ENCODE data around the gene EMC10.

The EMC10 gene

DNA sequence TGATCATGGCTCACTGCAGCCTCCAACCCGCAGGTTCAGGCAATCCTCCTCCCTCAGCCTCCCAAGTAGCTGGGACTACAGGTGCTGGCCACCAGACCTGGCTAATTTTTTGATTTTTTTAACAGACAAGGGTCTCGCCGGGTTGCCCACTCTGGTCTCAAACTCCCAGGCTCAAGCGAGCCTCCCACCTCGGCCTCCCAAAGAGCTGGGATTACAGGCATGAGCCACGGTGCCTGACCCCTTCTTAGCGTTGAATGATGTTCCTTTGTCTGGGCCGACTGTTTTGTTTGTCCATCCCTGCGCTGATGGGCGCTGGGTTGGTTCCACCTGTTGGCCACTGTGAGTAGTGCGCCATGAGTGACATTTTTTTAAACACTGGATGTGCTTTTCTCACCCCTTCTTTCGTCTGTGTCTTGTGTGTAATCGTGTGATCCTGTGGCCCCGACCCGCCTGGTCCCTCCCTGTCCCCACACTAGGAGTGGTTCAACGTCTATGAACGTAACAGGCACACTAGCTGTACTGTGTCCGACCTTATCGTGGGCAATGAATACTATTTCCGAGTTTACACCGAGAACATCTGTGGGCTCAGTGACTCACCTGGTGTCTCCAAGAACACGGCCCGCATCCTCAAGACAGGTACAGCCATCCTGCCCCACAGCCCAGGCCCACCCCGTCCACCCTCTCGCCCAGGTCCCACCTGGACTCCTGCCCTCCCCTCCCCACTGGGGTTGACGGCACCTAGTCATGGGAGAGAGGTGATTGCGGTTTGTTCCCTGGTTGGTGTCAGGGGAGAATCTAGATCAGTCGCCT, 15.0 kb upstream of the EMC10 start:
- H3K4me3 ChIP-seq (ENCODE audit: low read length), result no peak overlapping the region
- TF ChIP-seq, protein P1, sequence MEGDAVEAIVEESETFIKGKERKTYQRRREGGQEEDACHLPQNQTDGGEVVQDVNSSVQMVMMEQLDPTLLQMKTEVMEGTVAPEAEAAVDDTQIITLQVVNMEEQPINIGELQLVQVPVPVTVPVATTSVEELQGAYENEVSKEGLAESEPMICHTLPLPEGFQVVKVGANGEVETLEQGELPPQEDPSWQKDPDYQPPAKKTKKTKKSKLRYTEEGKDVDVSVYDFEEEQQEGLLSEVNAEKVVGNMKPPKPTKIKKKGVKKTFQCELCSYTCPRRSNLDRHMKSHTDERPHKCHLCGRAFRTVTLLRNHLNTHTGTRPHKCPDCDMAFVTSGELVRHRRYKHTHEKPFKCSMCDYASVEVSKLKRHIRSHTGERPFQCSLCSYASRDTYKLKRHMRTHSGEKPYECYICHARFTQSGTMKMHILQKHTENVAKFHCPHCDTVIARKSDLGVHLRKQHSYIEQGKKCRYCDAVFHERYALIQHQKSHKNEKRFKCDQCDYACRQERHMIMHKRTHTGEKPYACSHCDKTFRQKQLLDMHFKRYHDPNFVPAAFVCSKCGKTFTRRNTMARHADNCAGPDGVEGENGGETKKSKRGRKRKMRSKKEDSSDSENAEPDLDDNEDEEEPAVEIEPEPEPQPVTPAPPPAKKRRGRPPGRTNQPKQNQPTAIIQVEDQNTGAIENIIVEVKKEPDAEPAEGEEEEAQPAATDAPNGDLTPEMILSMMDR (conservative IDR thresholded peaks at IDR 0.05; ENCODE audit: low read depth, low read length), result peak; percentile 85
- peak; percentile 19 for DNase-seq (ENCODE audit: low read depth)

DNA sequence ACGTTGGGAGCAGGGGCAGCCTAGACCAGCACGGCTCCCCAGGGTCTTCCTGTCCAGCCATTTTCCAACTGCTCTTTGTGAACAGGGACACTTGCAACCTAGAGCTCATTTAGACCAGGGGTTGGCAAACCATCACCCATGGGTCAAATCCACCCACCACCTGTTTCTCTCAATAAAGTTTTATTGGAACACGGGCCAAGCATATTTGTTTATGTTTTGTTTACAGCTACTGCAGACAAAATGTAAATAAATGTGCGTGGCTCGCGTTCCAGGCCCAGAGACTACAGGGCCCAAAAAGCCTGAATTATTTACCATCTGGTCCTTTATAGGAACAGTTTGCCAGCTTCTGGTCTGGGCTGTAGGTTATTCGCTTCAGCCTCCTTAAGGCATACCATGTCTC, 13.3 kb upstream of the EMC10 start:
- DNase-seq (ENCODE audit: low read depth), result no peak
- TF ChIP-seq, protein P1 (conservative IDR thresholded peaks at IDR 0.05; ENCODE audit: low read depth, low read length), result no peak
- H3K4me3 ChIP-seq (ENCODE audit: low read length), result no peak overlapping the region

DNA sequence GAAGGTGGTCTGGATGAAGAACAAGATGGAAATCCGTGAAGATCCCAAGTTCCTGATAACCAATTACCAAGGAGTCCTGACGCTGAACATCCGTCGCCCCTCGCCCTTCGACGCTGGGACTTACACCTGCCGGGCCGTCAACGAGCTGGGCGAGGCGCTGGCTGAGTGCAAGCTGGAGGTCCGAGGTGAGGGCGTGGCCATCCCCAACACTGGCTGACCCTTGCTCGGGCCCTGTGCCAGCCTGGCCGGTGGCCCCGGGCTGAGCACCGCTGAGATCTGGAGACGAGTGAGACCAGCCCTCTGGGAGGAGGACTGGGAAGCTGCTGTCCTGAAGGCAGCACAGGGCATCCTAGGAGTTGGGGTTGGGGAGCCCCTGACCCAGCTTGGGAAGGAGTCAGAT, 12.0 kb upstream of the EMC10 start:
- H3K4me3 ChIP-seq (ENCODE audit: low read length), result no peak overlapping the region
- TF ChIP-seq, protein P1 (conservative IDR thresholded peaks at IDR 0.05; ENCODE audit: low read depth, low read length), result no peak
- DNase-seq (ENCODE audit: low read depth), result no peak

DNA sequence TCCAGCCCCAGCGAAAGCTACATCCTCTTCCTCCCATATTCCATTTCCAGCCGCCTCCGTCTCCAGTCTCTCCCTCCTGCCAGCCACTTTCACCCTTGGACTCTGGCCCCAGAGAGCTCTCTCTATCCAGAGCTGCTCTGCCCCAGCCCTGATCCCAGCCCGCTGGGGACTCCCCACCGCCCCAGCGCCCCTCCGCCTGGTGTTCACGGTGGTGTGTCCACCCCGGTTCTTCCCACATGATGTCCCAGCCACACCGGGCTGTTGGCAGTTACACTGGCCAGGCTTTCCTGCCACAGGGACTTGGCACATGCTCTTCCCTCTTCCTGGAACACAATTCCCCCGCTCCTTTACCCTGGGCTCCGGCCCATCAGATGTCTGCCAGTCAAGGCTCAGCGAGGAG, 11.3 kb upstream of the EMC10 start:
- TF ChIP-seq, protein P1 (conservative IDR thresholded peaks at IDR 0.05; ENCODE audit: low read depth, low read length), result no peak
- DNase-seq (ENCODE audit: low read depth), result no peak
- H3K4me3 ChIP-seq (ENCODE audit: low read length), result no peak overlapping the region

DNA sequence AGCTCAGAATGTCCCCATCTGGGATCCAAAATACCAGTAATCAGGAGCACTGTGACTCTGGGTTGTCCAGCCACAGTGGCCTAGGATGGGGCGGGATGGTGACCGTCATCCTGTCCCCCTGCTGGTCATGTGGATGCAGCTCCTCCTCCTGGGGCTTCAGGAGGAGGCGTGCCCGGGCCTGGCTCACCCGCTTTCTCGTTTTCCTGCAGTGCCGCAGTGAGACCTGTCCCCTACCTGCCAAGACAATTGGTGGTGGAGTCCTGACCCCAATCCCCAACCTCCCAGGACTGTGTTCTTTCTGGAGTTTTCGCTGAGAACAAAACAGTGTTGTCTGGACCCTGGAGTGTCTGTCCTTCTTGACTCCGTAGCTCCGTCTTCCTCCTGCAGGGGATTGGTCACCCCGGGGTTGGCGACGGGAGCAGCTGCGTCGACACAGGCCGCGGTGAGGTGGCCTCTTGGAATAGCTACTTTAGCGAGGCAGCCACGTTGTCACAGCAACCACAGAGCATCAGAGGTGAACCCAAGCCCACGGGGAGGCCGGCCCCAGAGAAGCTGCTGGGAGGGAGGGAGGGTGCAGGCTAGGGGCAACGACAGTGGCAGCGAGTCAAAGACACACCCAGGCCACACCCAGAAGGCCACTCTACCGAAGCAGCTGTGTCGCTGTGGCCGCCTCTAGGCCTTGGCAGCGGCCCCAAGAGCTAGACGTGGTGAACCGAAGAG, 10.2 kb upstream of the EMC10 start:
- TF ChIP-seq, protein P1 (conservative IDR thresholded peaks at IDR 0.05; ENCODE audit: low read depth, low read length), result peak; percentile 47
- no peak overlapping the region for H3K4me3 ChIP-seq (ENCODE audit: low read length)
- no peak for DNase-seq (ENCODE audit: low read depth)

DNA sequence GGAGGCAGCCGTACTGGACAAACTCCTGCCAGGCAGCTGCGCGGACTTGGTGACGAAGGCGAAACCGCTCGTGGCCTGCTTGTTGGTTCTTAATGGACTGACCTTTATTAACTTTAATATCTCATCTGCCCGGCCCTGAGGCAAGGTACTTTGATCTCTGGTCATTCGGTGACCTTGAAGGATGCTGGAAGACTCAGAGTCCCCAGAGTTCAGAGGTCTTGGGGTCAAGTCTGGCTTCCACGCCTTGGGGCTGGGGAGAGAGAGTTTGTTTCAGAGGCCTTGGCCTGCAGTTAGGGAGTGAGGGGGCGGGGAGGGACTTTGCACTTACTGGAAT, 9.6 kb upstream of the EMC10 start:
- no peak for DNase-seq (ENCODE audit: low read depth)
- no peak overlapping the region for H3K4me3 ChIP-seq (ENCODE audit: low read length)
- TF ChIP-seq, protein P1 (conservative IDR thresholded peaks at IDR 0.05; ENCODE audit: low read depth, low read length), result no peak

DNA sequence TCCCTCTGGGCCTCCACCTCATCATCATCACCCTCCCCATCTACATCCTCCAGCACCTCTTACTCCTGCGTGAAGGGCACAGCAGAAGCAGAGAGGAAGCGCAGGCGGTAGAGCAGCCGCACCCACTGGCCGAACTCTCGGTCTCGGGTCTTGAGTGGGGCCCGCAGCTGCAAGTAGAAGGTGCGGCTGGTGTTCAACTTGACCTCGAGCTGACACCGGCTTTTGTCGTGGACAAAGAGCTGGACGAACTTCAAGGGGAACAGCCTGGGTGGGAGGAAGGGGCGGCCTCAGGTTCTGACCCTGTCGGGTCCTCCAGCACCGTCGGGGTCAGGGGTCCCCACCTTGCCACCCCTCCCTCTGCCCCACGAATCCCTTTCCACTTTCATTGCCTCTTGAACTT, 8.7 kb upstream of the EMC10 start:
- H3K4me3 ChIP-seq (ENCODE audit: low read length), result no peak overlapping the region
- no peak for DNase-seq (ENCODE audit: low read depth)
- TF ChIP-seq, protein P1 (conservative IDR thresholded peaks at IDR 0.05; ENCODE audit: low read depth, low read length), result no peak

Data from retinal pigment epithelial cell (primary cell).